ENCODE measurements around the gene CCL26.
"Not testable (repeated sequence)": the region's sequence is repeated elsewhere in the genome, so short reads cannot be mapped to it uniquely, and the experiment has no call there.

Gene CCL26

GRCh38 chr7:75789361-75789924 lies 17.4 kb upstream of the CCL26 start:
- FAIRE-seq, result no peak

GRCh38 chr7:75788154-75788847 lies 16.3 kb upstream of the CCL26 start:
- not testable (repeated sequence) for FAIRE-seq

- not testable (repeated sequence) for FAIRE-seq
These were observed 11.0 kb upstream of the CCL26 start for GRCh38 chr7:75783058-75783457.

- not testable (repeated sequence) for FAIRE-seq
These were observed 8.7 kb upstream of the CCL26 start for GRCh38 chr7:75780647-75781273.

GRCh38 chr7:75779516-75779915 lies 7.5 kb upstream of the CCL26 start:
- FAIRE-seq, result not testable (repeated sequence)

- not testable (repeated sequence) for FAIRE-seq
These were observed 7.0 kb upstream of the CCL26 start for GRCh38 chr7:75779035-75779434.

- FAIRE-seq, result no peak
These were observed 4.4 kb upstream of the CCL26 start for GRCh38 chr7:75776295-75776971.

GRCh38 chr7:75773958-75774357 lies 1.9 kb upstream of the CCL26 start:
- not testable (repeated sequence) for FAIRE-seq

GRCh38 chr7:75771224-75771623 lies 787 bp downstream of the CCL26 start:
- FAIRE-seq, result no peak

GRCh38 chr7:75762350-75762917 lies 9.6 kb downstream of the CCL26 start:
- FAIRE-seq, result peak; percentile 89

- not testable (repeated sequence) for FAIRE-seq
These were observed 10.2 kb downstream of the CCL26 start for GRCh38 chr7:75761801-75762200.

- FAIRE-seq, result no peak
These were observed 13.5 kb downstream of the CCL26 start for GRCh38 chr7:75758491-75758890.

- FAIRE-seq, result no peak
These were observed 14.2 kb downstream of the CCL26 start for GRCh38 chr7:75757860-75758259.

- no peak for FAIRE-seq
These were observed 14.9 kb downstream of the CCL26 start for GRCh38 chr7:75756991-75757676.

GRCh38 chr7:75756206-75756990 lies 15.6 kb downstream of the CCL26 start:
- FAIRE-seq, result no peak

- FAIRE-seq, result no peak
These were observed 28.6 kb downstream of the CCL26 start for GRCh38 chr7:75743455-75743859.

GRCh38 chr7:75740846-75741497 lies 31.0 kb downstream of the CCL26 start:
- no peak for FAIRE-seq

GRCh38 chr7:75739796-75740672 lies 32.0 kb downstream of the CCL26 start:
- no peak for FAIRE-seq

GRCh38 chr7:75738975-75739795 lies 32.8 kb downstream of the CCL26 start:
- FAIRE-seq, result no peak
